Trophoblast cell (in vitro differentiated cells and primary cell): ENCODE data around the gene HS3ST5.

ENCODE experiments used
- DNase-seq, 2 donors: peaks; one replicate each; pipeline ENCODE4 v3.0.0-alpha.2; 2016
- H2AFZ ChIP-seq: 2 replicates; pipeline ENCODE4 v1.6.1; 2013; ENCODE audit warnings: low read length, moderate library complexity, mild to moderate bottlenecking; ENCODE audit not compliant: insufficient read depth, poor library complexity
- H2AK5ac ChIP-seq: 2 replicates; pipeline ENCODE4 v1.6.1; 2013; ENCODE audit warnings: mild to moderate bottlenecking, low read length
- H2BK120ac ChIP-seq: 2 replicates; pipeline ENCODE4 v1.6.1; 2013; ENCODE audit warnings: low read length, mild to moderate bottlenecking, moderate library complexity; ENCODE audit not compliant: insufficient read depth, poor library complexity
- H2BK12ac ChIP-seq: 2 replicates; pipeline ENCODE4 v1.6.1; 2013; ENCODE audit warnings: mild to moderate bottlenecking, low read length, moderate library complexity
- H2BK5ac ChIP-seq: 2 replicates; pipeline ENCODE4 v1.6.1; 2013; ENCODE audit warnings: low read length, low read depth, moderate library complexity, mild to moderate bottlenecking; ENCODE audit not compliant: poor library complexity
- H3K14ac ChIP-seq: 2 replicates; pipeline ENCODE4 v1.6.1; 2013; ENCODE audit warnings: mild to moderate bottlenecking, low read length
- H3K18ac ChIP-seq: 2 replicates; pipeline ENCODE4 v1.6.1; 2013; ENCODE audit warnings: mild to moderate bottlenecking, low read length
- H3K23ac ChIP-seq: 2 replicates; pipeline ENCODE4 v1.6.1; 2013; ENCODE audit warnings: low read length
- H3K27ac ChIP-seq: 2 replicates; pipeline ENCODE4 v1.5.1; 2013; ENCODE audit warnings: low read depth, mild to moderate bottlenecking, inconsistent platforms, low read length, moderate library complexity
- H3K27me3 ChIP-seq: 2 replicates; pipeline ENCODE4 v1.6.1; 2013; ENCODE audit warnings: inconsistent platforms, mild to moderate bottlenecking, low read length, moderate library complexity; ENCODE audit not compliant: insufficient read depth
- H3K36me3 ChIP-seq, 2 experiments: 1 replicate in 1 of 2; 2 replicates in 1 of 2; pipeline ENCODE4 v1.6.1; 2013; ENCODE audit warnings: low read length in 2 of 2, mild to moderate bottlenecking in 2 of 2, moderate library complexity in 1 of 2; ENCODE audit not compliant: insufficient read depth in 2 of 2, control insufficient read depth in 1 of 2
- H3K4ac ChIP-seq: 2 replicates; pipeline ENCODE4 v1.6.1; 2013; ENCODE audit warnings: low read depth, mild to moderate bottlenecking, low read length, moderate library complexity
- H3K4me1 ChIP-seq, 2 experiments: 1 replicate in 1 of 2; 2 replicates in 1 of 2; pipeline ENCODE4 v1.6.1; 2013; ENCODE audit warnings: low read length in 2 of 2, mild to moderate bottlenecking in 2 of 2, moderate library complexity in 1 of 2; ENCODE audit not compliant: insufficient read depth in 2 of 2, control insufficient read depth in 1 of 2
- H3K4me2 ChIP-seq: 2 replicates; pipeline ENCODE4 v1.6.1; 2013; ENCODE audit warnings: inconsistent platforms, mild to moderate bottlenecking, low read length, moderate library complexity
- H3K4me3 ChIP-seq: 2 replicates; pipeline ENCODE4 v1.5.1; 2013; ENCODE audit warnings: mild to moderate bottlenecking, low read depth, low read length, inconsistent platforms
- H3K79me1 ChIP-seq: one replicate; pipeline ENCODE4 v1.6.1; 2013; ENCODE audit warnings: low read length
- H3K79me2 ChIP-seq: 2 replicates; pipeline ENCODE4 v1.6.1; 2013; ENCODE audit warnings: low read length, mild to moderate bottlenecking; ENCODE audit not compliant: control insufficient read depth, insufficient read depth, poor library complexity
- H3K9ac ChIP-seq: 2 replicates; pipeline ENCODE4 v1.6.1; 2013; ENCODE audit warnings: mild to moderate bottlenecking, low read length
- H3K9me3 ChIP-seq: 2 replicates; pipeline ENCODE4 v1.6.1; 2013; ENCODE audit warnings: low read depth, mild to moderate bottlenecking, control low read depth, inconsistent platforms, low read length; ENCODE audit not compliant: insufficient read depth
- H4K12ac ChIP-seq: 2 replicates; pipeline ENCODE4 v1.6.1; 2013; ENCODE audit warnings: low read depth, mild to moderate bottlenecking, low read length, moderate library complexity
- H4K8ac ChIP-seq: 2 replicates; pipeline ENCODE4 v1.6.1; 2013; ENCODE audit warnings: low read depth, mild to moderate bottlenecking, low read length, moderate library complexity
- H4K91ac ChIP-seq: one replicate; pipeline ENCODE4 v1.6.1; 2013; ENCODE audit warnings: low read depth, mild to moderate bottlenecking, low read length, moderate library complexity
- WGBS: extraction: QIAGEN DNeasy Blood & Tissue Kit; methylation state at CpG from one replicate; pipeline ENCODE4 v1.1.7; 2013; ENCODE audit warnings: missing lambda C conversion rate; ENCODE audit not compliant: insufficient read length, insufficient coverage; ENCODE audit errors: extremely low coverage; 5-methylcytosine and 5-hydroxymethylcytosine counted together

The HS3ST5 gene

GRCh38 chr6:114162691-114163347, 180.0 kb downstream of the HS3ST5 start:
- no peaks in the 10 kb centered on the region for H3K9me3 ChIP-seq
- peaks cover 1% of the 10 kb centered on the region for H3K79me1 ChIP-seq
- no peak overlapping the region for H3K18ac ChIP-seq
- WGBS: no CpG with 5 or more reads among the region's 6 CpGs
- no peaks in the 10 kb centered on the region for H3K36me3 ChIP-seq
- H2BK12ac ChIP-seq: no peak overlapping the region
- DNase-seq: no peak
- no peak overlapping the region for H4K91ac ChIP-seq
- H3K23ac ChIP-seq: no peak overlapping the region
- no peak overlapping the region for H2BK5ac ChIP-seq
- no peaks in the 10 kb centered on the region for H3K27me3 ChIP-seq
- no peak overlapping the region for H3K4me3 ChIP-seq
- no peak overlapping the region for H4K8ac ChIP-seq
- H3K14ac ChIP-seq: no peak overlapping the region
- H3K27ac ChIP-seq: no peak overlapping the region
- H2BK120ac ChIP-seq: no peak overlapping the region
- H3K9ac ChIP-seq: no peak overlapping the region
- no peak overlapping the region for H2AFZ ChIP-seq
- no peaks in the 10 kb centered on the region for H3K79me2 ChIP-seq
- no peak overlapping the region for H3K4me2 ChIP-seq
- no peaks in the 10 kb centered on the region for H3K4me1 ChIP-seq
- no peak overlapping the region for H2AK5ac ChIP-seq
- H3K4ac ChIP-seq: no peak overlapping the region
- no peak overlapping the region for H4K12ac ChIP-seq

DNA sequence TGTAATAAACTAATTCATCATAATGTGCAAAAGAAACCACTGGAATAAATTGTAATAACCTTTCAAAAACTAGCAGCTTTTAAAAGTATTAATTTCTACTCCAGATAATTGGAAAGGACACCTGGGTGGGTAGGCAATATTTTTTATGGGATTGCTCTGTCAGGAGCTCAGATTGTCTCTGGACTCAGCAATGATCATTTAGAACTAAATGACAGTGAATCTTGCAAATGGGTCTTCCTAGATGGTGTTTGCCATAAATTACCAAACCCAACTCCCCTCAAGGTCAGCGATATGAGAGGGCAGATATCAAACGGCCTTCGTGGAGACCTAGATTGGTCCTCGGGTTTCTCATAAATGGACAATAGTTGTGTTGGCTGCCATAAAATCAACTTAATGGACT, 181.9 kb downstream of the HS3ST5 start:
- Histone ChIP-seq H3K36me3 (no peaks in the 10 kb centered on the region), H3K23ac (no peak overlapping the region), H3K79me1 (no peaks in the 10 kb centered on the region), H3K4me1 (no peaks in the 10 kb centered on the region), H4K91ac (no peak overlapping the region), H3K4ac (no peak overlapping the region), H3K9ac (no peak overlapping the region), H3K79me2 (no peaks in the 10 kb centered on the region), H3K14ac (no peak overlapping the region), H2BK120ac (no peak overlapping the region), H3K18ac (no peak overlapping the region), H3K4me2 (no peak overlapping the region), H3K27me3 (no peaks in the 10 kb centered on the region), H4K8ac (no peak overlapping the region), H2BK5ac (no peak overlapping the region), H3K9me3 (no peaks in the 10 kb centered on the region), H2AFZ (no peak overlapping the region), H2AK5ac (no peak overlapping the region), H3K27ac (no peak overlapping the region), H2BK12ac (no peak overlapping the region), H3K4me3 (no peak overlapping the region), H4K12ac (no peak overlapping the region)
- no CpG with 5 or more reads among the region's 4 CpGs for WGBS
- no peak for DNase-seq

DNA sequence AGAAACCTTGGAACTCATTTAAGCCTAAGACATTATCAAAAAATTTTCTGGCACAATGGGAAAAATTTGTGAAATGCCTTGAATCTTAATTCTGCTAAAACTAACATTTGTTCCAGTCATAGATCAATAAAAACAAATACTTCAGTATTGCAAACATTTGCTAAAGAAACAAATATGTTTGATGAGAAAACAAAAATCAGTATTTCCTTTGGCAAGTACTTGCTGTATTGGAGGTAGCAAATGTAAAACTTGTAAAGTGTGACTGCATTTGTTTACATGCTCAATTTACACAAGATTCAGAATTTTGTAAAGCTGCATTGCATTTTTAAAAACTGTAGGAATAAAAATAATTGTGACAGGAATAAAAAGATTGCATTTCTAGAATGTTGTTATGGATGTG, 183.1 kb downstream of the HS3ST5 start:
- no peak overlapping the region for H4K91ac ChIP-seq
- H3K4me1 ChIP-seq: peaks cover 1 to 2% of the 10 kb centered on the region in 2 experiments
- H2BK12ac ChIP-seq: no peak overlapping the region
- no peak overlapping the region for H3K14ac ChIP-seq
- no peaks in the 10 kb centered on the region for H3K79me1 ChIP-seq
- no peak overlapping the region for H2BK5ac ChIP-seq
- H3K4ac ChIP-seq: no peak overlapping the region
- H3K4me3 ChIP-seq: no peak overlapping the region
- no peak overlapping the region for H4K12ac ChIP-seq
- H2BK120ac ChIP-seq: no peak overlapping the region
- no peaks in the 10 kb centered on the region for H3K36me3 ChIP-seq
- no peak overlapping the region for H3K27ac ChIP-seq
- H4K8ac ChIP-seq: no peak overlapping the region
- H3K18ac ChIP-seq: no peak overlapping the region
- H2AFZ ChIP-seq: no peak overlapping the region
- H3K9me3 ChIP-seq: no peaks in the 10 kb centered on the region
- no peak overlapping the region for H2AK5ac ChIP-seq
- no peaks in the 10 kb centered on the region for H3K27me3 ChIP-seq
- no peak overlapping the region for H3K23ac ChIP-seq
- H3K79me2 ChIP-seq: no peaks in the 10 kb centered on the region
- no peak overlapping the region for H3K9ac ChIP-seq
- H3K4me2 ChIP-seq: no peak overlapping the region
- no peak for DNase-seq

GRCh38 chr6:114158838-114159694, 183.8 kb downstream of the HS3ST5 start:
- Histone ChIP-seq H4K91ac (no peak overlapping the region), H3K27me3 (no peaks in the 10 kb centered on the region), H3K18ac (no peak overlapping the region), H2BK120ac (no peak overlapping the region), H2AK5ac (no peak overlapping the region), H4K12ac (no peak overlapping the region), H3K9me3 (no peaks in the 10 kb centered on the region), H3K36me3 (no peaks in the 10 kb centered on the region), H3K4ac (no peak overlapping the region), H3K79me2 (no peaks in the 10 kb centered on the region), H3K4me2 (no peak overlapping the region), H3K14ac (no peak overlapping the region), H3K27ac (no peak overlapping the region), H3K23ac (no peak overlapping the region), H3K4me1 (peaks cover 4 to 5% of the 10 kb centered on the region in 2 experiments), H3K4me3 (no peak overlapping the region), H3K9ac (no peak overlapping the region), H3K79me1 (no peaks in the 10 kb centered on the region), H4K8ac (no peak overlapping the region), H2BK5ac (no peak overlapping the region), H2BK12ac (no peak overlapping the region), H2AFZ (no peak overlapping the region)
- no CpG with 5 or more reads among the region's 2 CpGs for WGBS
- no peak for DNase-seq
